GM12878 (cell line): ENCODE data around the gene LDLRAD4. TPM values are rescaled to one million over a fixed set of nuclear protein-coding genes. Genes with fewer than 3 reads are reported as not detected.

Source experiments
- ATAC-seq: fragments of 200-7000 bp; cut with Tn5 transposase; 3 replicates; pipeline ENCODE4 v1.9.1; 2020; ENCODE audit warnings: mild to moderate bottlenecking, moderate library complexity
- BruUV-seq: library from RNA; stranded (reverse); fragments of 400-500 nt; replicated peaks from 2 replicates; lab custom pipeline; 2021; lab: Mats Ljungman, UMichigan
- CTCF ChIA-PET: fragments of 300-600 bp; sonication (Branson Sonifier 250); formaldehyde crosslinking; extraction: SDS; loops from one replicate; lab custom pipeline; 2021; ENCODE audit warnings: inconsistent platforms; lab: Yijun Ruan, JAX
- POLR2A ChIA-PET: fragments of 350-600 bp; formaldehyde crosslinking; extraction: SDS; loops from one replicate; lab custom pipeline; 2021; ENCODE audit warnings: inconsistent platforms; lab: Charles Lee
- RAD21 ChIA-PET: fragments of 300-600 bp; sonication (Branson Sonifier 250); formaldehyde crosslinking; loops from one replicate; lab custom pipeline; 2023; ENCODE audit warnings: antibody characterized with exemption; ENCODE audit not compliant: unreplicated experiment; lab: Charles Lee
- SMC1A ChIA-PET: fragments of 300-600 bp; sonication (Branson Sonifier 250); formaldehyde crosslinking; loops from one replicate; lab custom pipeline; 2023; ENCODE audit not compliant: unreplicated experiment, uncharacterized antibody; lab: Charles Lee
- DNase-seq: peaks from one replicate; pipeline ENCODE4 v3.0.0-alpha.2; 2011; ENCODE audit warnings: low read depth, low spot score
- FAIRE-seq: peaks from 3 replicates; lab custom pipeline; 2011; peaks lifted over from hg19 to GRCh38; lab: Jason Lieb, UNC
- H2AFZ ChIP-seq: 2 replicates; pipeline ENCODE4 v1.6.0; 2011; ENCODE audit warnings: low read depth, low read length, control low read depth; ENCODE audit not compliant: control insufficient read depth
- H3K27ac ChIP-seq: 2 replicates; pipeline ENCODE4 v1.5.1; 2011; ENCODE audit warnings: control low read depth; ENCODE audit not compliant: control insufficient read depth, insufficient read depth
- H3K27me3 ChIP-seq, 2 experiments: replicated peaks in 1 of 2; 2 replicates each; pipeline versions ENCODE4 v1.6.0 to v1.6.1; 2011; ENCODE audit warnings: low read length in 1 of 2; ENCODE audit not compliant: control insufficient read depth in 2 of 2, insufficient read depth in 2 of 2
- H3K36me3 ChIP-seq, 2 experiments: 2 replicates each; pipeline ENCODE4 v1.5.1; 2011; ENCODE audit warnings: low read length in 1 of 2; ENCODE audit not compliant: control insufficient read depth in 2 of 2, insufficient read depth in 2 of 2
- H3K4me1 ChIP-seq: 2 replicates; pipeline ENCODE4 v1.6.1; 2011; ENCODE audit warnings: mild to moderate bottlenecking, low read length, moderate library complexity, mixed read lengths; ENCODE audit not compliant: control insufficient read depth, insufficient read depth
- H3K4me2 ChIP-seq: 2 replicates; pipeline ENCODE4 v1.6.0; 2011; ENCODE audit warnings: control low read depth; ENCODE audit not compliant: control insufficient read depth, insufficient read depth
- H3K4me3 ChIP-seq: fragments of 200-600 bp; sonication (generic); 2 replicates; pipeline ENCODE4 v1.5.1; 2016
- H3K79me2 ChIP-seq: 2 replicates; pipeline ENCODE4 v1.6.0; 2011; ENCODE audit warnings: low read length; ENCODE audit not compliant: control insufficient read depth, insufficient read depth
- H3K9ac ChIP-seq: 2 replicates; pipeline ENCODE4 v1.8.0; 2011; ENCODE audit warnings: low read length, control low read depth, mixed read lengths; ENCODE audit not compliant: control insufficient read depth, insufficient read depth
- H3K9me3 ChIP-seq: replicated peaks from 3 replicates; pipeline ENCODE4 v1.5.1; 2011; ENCODE audit warnings: mild to moderate bottlenecking, low read length; ENCODE audit not compliant: control insufficient read depth, insufficient read depth
- H4K20me1 ChIP-seq: 2 replicates; pipeline ENCODE4 v1.6.0; 2011; ENCODE audit not compliant: control insufficient read depth, insufficient read depth
- BCL3 ChIP-seq: IDR thresholded peaks from 2 replicates; pipeline ENCODE4 v1.6.1; 2011; ENCODE audit warnings: borderline replicate concordance, low read depth, mild to moderate bottlenecking, moderate library complexity, low read length; ENCODE audit not compliant: insufficient read depth, poor library complexity, severe bottlenecking
- EED ChIP-seq: sonication (generic); IDR thresholded peaks from 2 replicates; pipeline ENCODE4 v1.6.1; 2016; ENCODE audit warnings: antibody characterized with exemption, low read depth
- EZH2 ChIP-seq: IDR thresholded peaks from 2 replicates; pipeline ENCODE4 v1.6.1; 2012; ENCODE audit warnings: low read depth, mild to moderate bottlenecking, control low read depth, inconsistent platforms, low read length, borderline replicate concordance; ENCODE audit not compliant: control insufficient read depth
- IRF5 ChIP-seq: fragments of 450-650 bp; IDR thresholded peaks from 2 replicates; pipeline ENCODE4 v1.6.1; 2017; ENCODE audit warnings: borderline replicate concordance
- JUND ChIP-seq: IDR thresholded peaks from 2 replicates; pipeline ENCODE4 v1.6.1; 2012; ENCODE audit warnings: low read depth, mild to moderate bottlenecking, low read length, improper control_type of control experiment, moderate library complexity
- KAT2A ChIP-seq: conservative IDR thresholded peaks from 2 replicates; pipeline ENCODE4 v1.6.1; 2011; ENCODE audit warnings: low read depth, low read length; ENCODE audit not compliant: control insufficient read depth
- PML ChIP-seq: IDR thresholded peaks from 2 replicates; pipeline ENCODE4 v1.6.1; 2012; ENCODE audit warnings: low read length, inconsistent platforms
- SUZ12 ChIP-seq: fragments of 200-600 bp; sonication (generic); IDR thresholded peaks from one replicate; pipeline ENCODE4 v1.6.1; 2018; ENCODE audit warnings: antibody characterized with exemption, mild to moderate bottlenecking; ENCODE audit not compliant: unreplicated experiment
- WGBS: methylation state at CpG from one replicate; pipeline ENCODE4 v1.1.6; 2016; ENCODE audit warnings: low lambda C conversion rate; ENCODE audit not compliant: insufficient replicate concordance, insufficient coverage; ENCODE audit errors: missing lambda C conversion rate; 5-methylcytosine and 5-hydroxymethylcytosine counted together
- in situ Hi-C: fragments of 300-500 bp; cut with MboI; formaldehyde crosslinking; loops from 9 replicates; pipeline ENCODE4 v1.14.3; 2018; ENCODE audit warnings: mixed read lengths
- intact Hi-C: fragments of 100-400 bp; cut with micrococcal nuclease; formaldehyde crosslinking; loops from one replicate; pipeline ENCODE4 v1.14.2; 2022; ENCODE audit not compliant: unreplicated experiment
- polyA plus RNA-seq, 11 experiments: library from polyadenylated mRNA; depleted of rRNA in 4 of 11; unstranded in 6 of 11; stranded (reverse) in 5 of 11; fragments of >200 nt; fragmentation: Nextera tagmentation in 4 of 11; fragmentation: Illumina TruSeq in 1 of 11; extraction: Ambion mirVana in 4 of 11; extraction: Trizol in 1 of 11; gene quantifications; 1 replicate in 1 of 11; 2 replicates in 10 of 11; pipeline versions ENCODE4 v1.2.1 to v1.2.3, GENCODE V29; 2011 to 2016; ENCODE audit warnings: inconsistent platforms in 2 of 11, missing spikeins in 2 of 11, low read depth in 1 of 11
- total RNA-seq, 4 experiments: library from RNA; depleted of rRNA in 3 of 4; stranded (reverse); fragments of >200 nt in 3 of 4; fragmentation: Illumina TruSeq in 1 of 4; extraction: Trizol in 1 of 4; gene quantifications; 2 replicates each; pipeline versions ENCODE4 v1.2.1 to v1.2.3, GENCODE V29; 2013 to 2021
- TF ChIP-seq, protein P1 (sequence below): IDR thresholded peaks from 2 replicates; pipeline ENCODE4 v1.6.1; 2011; ENCODE audit warnings: low read depth, mild to moderate bottlenecking, low read length, moderate library complexity, borderline replicate concordance; ENCODE audit errors: extremely low read depth

Gene LDLRAD4
- total and polyA plus RNA-seq, 10 of the 15 experiments (the other 5 are each of a cell fraction or from before 2014, with no cell fraction given), result 2.7 to 16.8 (median 11.2) TPM

DNA sequence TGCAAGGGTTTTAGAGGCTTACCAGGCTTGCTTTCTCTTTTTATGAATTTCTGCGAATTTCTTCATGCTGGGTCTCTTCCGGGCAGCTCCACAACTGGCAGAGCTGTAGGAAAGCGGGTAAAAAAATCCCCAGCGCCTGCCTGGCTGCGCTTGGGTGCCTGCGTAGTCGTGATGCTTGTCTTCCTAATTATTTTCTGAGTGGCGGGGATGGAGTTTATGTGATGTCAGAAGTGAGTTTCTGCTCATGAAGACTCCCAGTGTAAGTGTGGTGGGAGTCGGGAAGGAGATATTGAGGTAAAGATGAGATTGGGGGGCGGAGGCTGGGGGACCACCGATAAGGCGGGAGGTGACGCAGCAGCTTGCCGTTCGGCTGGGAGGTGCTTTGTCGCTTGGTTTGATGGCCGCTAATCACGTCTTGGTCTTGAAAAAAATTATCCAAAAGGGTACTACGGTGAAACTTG lies 229.8 kb downstream of the LDLRAD4 start (continued):
- TF ChIP-seq IRF5, result no peak
- TF ChIP-seq SUZ12, result no peak
- no peak for TF ChIP-seq PML
- TF ChIP-seq EZH2, result no peak
- no peak for TF ChIP-seq EED
- TF ChIP-seq KAT2A, result no peak
- TF ChIP-seq JUND, result no peak
- TF ChIP-seq BCL3, result no peak

DNA sequence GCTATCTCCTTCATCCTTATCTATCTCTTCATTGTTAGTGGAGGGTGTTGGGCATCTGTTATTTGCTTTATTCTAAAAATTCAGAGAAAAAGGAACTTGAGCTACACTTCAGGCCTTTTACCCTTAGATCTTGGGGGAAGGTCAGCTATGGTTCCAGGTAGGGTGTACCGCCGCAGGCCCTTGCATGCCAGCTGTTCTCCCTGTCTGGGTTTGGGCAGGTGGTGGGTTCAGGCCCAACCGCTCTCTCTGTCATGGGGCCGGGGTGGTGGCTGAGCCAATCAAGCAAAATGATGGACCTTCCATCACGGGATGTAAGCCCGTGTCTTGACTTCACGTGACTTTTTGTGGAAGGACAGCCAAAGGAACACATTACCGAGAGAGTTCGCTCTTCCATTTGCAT lies 231.1 kb downstream of the LDLRAD4 start:
- peaks cover 16% of the 10 kb centered on the region for H3K4me1 ChIP-seq
- H4K20me1 ChIP-seq, result no peaks in the 10 kb centered on the region
- no peak for FAIRE-seq
- BruUV-seq, result no TSS peak
- H3K4me3 ChIP-seq, result no peak overlapping the region
- no peak for ATAC-seq
- H3K9ac ChIP-seq, result no peak overlapping the region
- TF ChIP-seq, protein P1, sequence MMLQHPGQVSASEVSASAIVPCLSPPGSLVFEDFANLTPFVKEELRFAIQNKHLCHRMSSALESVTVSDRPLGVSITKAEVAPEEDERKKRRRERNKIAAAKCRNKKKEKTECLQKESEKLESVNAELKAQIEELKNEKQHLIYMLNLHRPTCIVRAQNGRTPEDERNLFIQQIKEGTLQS, result no peak
- no peaks in the 10 kb centered on the region for H3K36me3 ChIP-seq
- ChIA-PET POLR2A (no interaction called here), SMC1A (interaction anchor here (1.1 kb wide), 1 partner anchor 14 kb away, joined by 3 read pairs; no protein-coding TSS in a partner anchor), CTCF (no interaction called here), RAD21 (no interaction called here)
- H3K4me2 ChIP-seq, result no peak overlapping the region
- no peak for DNase-seq
- no peaks in the 10 kb centered on the region; a peak in 1 of 4 replicates for H3K27me3 ChIP-seq
- no peak overlapping the region for H2AFZ ChIP-seq
- intact Hi-C loops (no loop called here), in situ Hi-C loops (no loop called here)
- H3K79me2 ChIP-seq, result no peaks in the 10 kb centered on the region
- WGBS, result 78% methylated on average over 9 of the region's 9 CpGs
- H3K27ac ChIP-seq, result no peak overlapping the region
- no peaks in the 10 kb centered on the region for H3K9me3 ChIP-seq
